NCI-H2029 (cell line): ENCODE data around the gene PTH2.
A peak's percentile ranks its signal among the peaks of the same experiment; 100 is the strongest.
"Not testable (repeated sequence)": the region's sequence is repeated elsewhere in the genome, so short reads cannot be mapped to it uniquely, and the experiment has no call there.

Experiments
- DNase-seq: peaks from one replicate; lab custom pipeline; 2025; lab: John Stamatoyannopoulos, UW

PTH2 gene, protein sequence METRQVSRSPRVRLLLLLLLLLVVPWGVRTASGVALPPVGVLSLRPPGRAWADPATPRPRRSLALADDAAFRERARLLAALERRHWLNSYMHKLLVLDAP

DNA sequence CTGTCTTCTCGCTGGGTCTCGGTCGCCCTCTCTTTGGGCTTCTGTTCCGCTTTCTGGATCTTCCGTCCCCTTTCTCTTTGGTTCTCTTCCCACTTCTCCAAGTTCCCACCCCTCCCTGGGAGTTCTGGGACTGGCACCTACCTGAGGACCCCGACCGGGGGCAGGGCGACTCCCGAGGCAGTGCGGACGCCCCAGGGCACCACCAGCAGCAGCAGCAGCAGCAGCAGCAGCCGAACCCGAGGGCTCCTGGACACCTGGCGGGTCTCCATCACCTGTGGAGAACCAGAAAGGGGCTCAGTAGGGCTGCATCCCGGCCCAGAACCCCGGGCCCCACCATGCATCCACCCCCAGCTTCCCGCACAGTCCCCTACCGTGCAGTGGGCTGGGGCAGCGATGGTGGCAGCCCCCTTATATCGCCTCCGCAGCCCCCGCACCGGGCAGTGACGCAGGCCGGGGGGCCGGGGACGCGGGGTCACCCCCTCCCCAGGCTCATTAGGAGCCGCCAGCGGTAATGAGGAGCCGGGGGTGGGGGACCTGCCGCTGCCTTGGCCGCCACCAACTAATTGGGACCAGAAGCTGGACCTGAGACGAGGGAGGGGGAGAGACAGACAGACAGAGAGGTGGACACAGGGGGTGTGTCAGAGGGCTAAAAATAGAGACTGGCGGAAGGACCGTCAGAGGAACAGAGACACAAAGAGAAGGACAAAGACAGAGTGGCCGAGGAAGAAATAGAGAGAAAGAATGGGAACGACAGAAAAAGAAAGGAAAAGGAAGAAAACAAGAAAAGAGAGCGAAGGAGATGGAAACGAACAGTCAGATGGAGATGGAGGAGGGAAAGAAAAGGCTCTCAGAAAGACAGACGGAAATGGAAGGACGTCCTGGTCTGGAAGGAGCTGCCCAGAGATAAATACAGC, at the start of gene PTH2:
Gene PTH2, minus strand, starts transcription at position 371 of the 914 bp plus-strand sequence. Its CDS starts 102 bp downstream, at position 269.
- DNase-seq = no peak

DNA sequence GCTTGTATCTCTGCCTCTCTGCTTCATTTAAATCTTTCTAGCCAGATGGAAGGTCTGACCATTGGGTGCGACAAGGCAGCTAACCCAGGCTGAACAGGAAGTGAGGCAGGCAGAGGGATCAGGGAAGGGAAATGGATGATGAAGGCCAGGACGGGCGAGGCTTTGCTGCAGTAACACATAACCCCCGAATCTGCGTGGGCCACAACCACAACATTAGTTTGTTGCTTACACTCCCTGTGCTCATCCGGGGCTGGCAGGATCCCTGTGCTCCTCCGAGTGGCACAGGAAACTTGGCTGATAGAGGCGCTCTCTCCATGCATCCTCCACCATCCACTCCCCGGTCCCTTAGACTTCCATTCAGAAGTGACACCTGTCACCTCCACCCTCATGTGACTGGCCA, 49.7 kb upstream of the PTH2 start:
- no peak for DNase-seq

DNA sequence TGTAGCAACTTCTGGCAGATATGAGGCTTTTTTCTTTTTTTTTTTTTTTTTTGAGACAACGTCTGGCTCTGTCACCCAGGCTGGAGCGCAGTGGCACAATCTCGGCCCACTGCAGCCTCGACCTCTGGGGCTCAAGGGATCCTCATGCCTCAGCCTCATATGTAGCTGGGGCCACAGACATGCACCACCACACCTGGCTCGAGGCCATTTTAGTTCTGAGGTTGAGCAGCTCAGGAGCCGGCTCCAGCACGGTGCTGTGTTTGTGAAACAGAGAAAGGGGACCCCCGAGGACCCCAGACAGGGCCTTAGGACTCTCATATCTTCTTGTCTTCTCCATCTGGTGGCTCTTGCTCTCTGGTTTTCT, 47.4 kb upstream of the PTH2 start:
- no peak for DNase-seq

DNA sequence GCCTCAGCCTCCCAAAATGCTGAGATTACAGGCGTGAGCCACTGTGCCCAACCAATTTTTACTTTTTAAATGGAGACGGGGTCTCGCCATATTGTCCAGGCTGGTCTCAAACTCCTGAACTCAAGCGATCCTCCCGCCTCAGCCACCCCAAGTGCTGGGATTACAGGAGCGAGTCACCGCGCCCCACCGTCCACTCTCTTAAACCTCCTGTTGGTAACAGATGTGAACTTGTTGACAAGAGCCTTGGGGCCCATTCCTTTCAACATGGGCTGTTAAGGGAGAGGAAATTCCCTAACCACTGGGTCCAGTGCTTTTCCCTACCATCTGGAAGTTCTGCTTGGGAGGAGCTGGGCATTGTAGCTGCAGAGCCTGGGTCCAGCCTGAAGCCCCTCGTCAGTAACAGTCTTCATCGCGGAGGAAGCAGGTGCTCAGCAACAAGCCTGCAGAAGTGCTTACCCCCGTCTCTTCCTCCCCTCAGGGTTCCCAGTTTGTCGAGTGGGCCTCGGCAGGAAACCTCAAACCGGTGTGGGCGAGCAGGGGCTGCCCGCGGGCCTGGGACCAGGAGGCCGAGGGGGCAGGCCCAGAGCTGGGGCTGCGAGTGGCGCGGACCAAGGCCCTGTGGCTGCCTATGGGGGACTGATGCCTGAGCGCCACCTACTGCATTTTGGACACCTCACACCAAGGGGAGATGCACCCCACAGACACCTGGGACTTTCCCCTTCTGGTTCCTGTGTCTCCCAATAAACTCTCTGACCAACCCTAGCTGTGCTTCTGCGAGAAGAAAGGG, 46.8 kb upstream of the PTH2 start:
- no peak for DNase-seq

DNA sequence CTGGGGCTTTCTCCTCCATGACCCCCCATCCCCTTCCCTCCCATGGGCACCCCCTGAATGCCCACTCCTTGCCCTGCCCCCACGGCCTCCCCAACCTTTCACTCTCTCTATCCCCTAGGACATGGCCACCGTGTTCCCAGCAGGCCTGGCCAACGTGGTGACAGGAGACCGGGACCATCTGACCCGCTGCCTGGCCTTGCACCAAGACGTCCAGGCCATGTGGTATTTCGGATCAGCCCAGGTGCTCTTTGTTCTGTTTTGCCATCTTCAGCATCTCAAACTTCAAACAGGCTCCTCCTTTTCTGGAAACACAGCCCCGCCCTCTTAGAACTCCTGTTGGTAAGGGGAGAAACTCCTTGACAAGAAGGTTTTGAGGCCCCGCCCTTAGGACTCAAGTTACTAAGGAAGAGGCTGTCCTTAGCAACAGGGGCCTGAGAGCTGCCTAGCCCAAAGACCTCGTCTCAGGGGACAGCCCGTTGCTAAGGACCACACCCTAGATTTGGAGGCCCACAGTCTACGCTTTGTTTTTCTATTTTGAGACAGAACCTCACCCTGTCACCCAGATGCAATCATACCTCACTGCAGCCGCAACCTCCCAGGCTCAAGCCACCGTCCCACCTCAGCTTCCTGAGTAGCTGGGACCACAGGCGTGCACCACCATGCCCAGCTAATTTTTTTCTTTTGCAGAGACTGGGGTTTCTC, 45.7 kb upstream of the PTH2 start:
- no peak for DNase-seq

DNA sequence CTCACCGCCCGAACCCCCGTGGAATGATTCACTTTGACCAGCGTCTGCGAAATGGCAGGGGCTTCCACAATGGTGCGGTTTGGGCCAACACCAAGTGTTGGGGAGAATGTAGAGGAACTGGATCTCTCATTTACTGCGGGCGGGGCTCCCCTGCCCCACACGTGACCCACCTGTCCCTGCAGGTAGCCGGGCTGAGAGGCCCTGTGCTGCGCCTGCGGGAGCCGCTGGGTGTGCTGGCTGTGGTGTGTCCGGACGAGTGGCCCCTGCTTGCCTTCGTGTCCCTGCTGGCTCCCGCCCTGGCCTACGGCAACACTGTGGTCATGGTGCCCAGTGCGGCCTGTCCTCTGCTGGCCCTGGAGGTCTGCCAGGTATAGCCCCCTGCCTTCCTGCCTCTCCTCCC, 45.0 kb upstream of the PTH2 start:
- no peak for DNase-seq

DNA sequence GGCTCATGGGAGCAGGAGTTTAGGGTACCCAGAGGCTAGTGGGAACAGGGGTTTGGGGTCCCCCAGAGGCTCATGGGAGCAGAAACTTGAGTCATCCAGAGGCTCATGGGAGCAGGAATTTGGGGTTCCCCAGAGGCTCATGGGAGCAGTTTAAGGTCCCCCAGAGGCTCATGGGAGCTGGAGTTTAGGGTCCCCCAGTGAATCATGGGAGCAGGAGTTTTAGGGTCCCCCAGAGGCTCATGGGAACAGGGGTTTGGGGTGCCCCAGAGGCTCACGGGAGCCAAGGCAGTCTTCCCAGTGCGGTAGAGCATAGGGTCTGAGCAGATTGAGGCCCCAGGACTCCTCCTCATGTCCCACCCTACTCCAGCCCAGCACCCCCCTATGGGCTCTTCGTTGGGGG, 42.1 kb upstream of the PTH2 start:
- no peak for DNase-seq

DNA sequence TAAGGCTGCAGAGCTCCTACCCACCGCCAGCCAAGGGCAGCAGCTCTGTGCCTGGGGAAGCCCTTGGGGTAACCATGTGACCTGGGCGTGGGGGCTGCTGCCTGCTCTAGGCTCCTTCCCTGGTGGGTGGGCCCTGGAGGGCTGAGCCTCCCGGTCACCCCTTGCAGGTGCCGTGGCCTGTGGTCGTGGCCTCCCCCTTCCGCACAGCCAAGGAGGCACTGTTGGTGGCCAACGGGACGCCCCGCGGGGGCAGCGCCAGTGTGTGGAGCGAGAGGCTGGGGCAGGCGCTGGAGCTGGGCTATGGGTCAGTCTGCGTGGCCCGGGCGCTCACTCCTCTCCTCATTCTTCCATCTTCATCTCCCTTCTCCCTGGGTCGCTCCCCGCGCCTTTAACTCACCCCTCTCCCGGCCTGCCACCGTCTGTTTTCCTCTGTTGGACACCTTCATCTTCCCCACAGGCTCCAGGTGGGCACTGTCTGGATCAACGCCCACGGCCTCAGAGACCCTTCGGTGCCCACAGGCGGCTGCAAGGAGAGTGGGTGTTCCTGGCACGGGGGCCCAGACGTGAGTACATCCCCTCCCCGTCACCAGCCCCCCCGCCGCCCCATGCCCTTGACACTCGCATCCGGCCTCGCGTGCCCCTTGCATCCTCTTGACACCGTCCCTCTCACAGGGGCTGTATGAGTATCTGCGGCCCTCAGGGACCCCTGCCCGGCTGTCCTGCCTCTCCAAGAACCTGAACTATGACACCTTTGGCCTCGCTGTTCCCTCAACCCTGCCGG, 40.9 kb upstream of the PTH2 start:
- no peak for DNase-seq

DNA sequence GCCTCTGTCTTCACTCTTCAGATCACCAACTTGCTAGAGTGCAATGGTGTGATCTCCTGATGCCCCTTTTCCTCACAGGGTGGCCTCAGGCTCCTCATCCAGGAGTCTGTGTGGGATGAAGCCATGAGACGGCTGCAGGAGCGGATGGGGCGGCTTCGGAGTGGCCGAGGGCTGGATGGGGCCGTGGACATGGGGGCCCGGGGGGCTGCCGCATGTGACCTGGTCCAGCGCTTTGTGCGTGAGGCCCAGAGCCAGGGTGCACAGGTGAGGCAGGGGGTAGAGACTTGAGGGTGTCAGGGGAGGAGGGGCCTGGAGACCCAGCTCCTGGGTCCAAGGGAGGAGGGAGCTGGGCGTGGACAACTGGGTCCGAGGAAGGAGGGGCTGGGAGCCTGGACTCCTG, 39.3 kb upstream of the PTH2 start:
- no peak for DNase-seq

DNA sequence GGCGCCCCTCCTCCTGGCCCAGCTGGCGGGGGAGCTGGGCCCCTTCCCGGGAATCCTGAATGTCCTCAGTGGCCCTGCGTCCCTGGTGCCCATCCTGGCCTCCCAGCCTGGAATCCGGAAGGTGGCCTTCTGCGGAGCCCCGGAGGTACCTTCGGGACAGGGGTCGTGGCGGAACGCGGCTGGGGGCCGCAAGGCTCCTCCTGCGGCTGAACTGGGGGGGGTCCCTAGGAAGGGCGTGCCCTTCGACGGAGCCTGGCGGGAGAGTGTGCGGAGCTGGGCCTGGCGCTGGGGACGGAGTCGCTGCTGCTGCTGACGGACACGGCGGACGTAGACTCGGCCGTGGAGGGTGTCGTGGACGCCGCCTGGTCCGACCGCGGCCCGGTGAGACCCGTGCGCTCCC, 38.4 kb upstream of the PTH2 start:
- DNase-seq = no peak

DNA sequence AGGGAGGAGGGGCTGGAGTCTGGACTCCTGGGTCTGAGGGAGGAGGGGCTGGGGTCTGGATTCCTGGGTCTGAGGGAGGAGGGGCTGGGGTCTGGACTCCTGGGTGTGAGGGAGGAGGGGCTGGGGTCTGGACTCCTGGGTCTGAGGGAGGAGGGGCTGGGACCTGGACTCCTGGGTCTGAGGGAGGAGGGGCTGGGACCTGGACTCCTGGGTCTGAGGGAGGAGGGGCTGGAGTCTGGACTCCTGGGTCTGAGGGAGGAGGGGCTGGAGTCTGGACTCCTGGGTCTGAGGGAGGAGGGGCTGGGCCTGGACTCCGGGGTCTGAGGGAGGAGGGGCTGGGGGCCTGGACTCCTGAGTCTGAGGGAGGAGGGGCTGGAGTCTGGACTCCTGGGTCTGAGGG, 37.9 kb upstream of the PTH2 start:
- DNase-seq = not testable (repeated sequence)

DNA sequence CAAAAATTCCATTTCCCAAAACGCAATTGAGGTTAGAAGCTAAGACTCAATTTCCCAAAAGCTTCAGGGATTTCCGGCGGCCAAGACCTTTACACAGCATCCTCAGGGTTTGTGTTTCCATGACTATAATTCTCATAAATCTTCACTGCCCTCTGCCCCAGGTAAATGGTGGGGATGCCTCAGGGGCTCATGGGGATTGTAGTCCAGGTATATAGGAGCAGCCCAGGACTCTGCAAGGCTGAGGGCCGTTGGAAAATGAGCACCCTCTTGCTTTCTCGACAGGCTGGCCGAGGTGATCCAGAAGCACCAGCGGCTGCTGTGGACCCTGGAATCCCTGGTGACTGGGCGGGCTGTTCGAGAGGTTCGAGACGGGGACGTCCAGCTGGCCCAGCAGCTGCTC, 36.1 kb upstream of the PTH2 start:
- no peak for DNase-seq

DNA sequence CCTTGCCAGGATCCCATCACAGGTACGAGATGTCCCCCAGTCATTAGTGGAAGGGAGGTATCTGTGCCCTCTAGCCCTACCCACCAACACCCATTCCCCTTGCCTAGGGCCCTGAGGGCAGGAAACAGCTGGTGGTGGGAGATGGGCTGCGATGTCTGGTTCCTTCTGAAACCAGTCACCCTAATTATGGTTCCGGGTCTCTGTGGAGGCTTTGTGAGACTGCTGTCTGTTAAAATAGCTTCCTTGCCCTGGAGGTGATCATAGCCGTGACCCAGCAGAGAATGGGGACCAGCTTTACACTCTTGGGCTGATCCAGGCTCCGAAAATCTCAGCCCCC, 35.3 kb upstream of the PTH2 start:
- no peak for DNase-seq

DNA sequence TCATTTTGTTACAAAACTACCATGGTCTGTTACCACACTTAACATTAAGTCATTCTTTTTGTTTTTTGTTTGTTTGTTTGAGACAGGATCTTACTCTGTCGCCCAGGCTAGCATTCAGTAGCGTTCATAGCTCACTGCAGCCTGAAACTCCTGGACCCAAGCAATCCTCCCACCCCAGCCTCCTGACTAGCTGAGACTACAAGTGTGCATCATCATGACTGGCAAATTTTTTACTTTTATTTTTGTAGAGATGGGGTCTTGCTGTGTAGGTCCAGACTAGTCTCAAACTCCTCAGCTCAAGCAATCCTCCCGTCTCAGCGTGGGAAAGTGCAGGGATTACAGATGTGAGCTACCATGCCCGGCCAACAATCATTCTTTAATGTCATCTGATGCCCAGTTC, 33.1 kb upstream of the PTH2 start:
- DNase-seq = no peak

DNA sequence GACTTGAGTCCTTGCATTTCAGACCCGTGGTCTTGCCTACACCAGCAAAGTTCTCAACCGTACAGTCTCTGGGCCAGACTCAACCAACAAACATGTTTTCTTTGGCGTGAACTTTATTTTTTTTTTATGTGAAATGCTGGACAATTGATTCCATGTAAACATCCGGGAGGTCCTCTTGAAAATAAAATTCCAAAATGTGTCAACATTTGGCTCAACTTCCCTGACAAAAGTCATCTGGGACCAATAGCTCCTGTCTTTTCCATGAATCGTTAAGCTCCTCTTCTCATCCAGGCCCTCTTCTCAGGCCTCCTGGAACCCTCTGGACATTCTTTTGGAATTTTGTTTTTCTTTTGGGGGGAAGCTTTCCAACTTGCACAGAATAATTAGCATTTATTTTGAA, 32.5 kb upstream of the PTH2 start:
- no peak for DNase-seq

DNA sequence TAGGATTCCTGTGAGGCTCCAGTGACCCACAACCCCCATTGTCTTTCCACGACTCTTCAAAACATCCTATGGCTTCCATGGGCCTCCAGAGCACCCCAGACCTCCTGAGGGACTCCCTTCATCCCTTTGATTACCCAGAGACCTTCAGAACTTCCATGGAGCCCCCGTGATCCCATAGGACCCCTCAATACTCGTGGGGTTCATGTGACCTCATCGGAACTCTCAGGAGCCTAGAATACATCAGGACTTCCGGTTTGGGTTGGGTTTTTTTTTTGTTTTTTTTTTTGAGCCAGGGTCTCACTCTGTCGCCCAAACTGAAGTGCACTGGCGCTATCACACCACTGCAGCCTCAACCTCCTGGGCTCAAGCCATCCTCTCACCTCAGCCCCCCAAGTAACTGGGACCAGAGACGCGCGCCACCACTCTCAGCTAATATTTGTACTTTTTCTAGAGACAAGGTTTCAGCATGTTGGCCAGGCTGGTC, 30.6 kb upstream of the PTH2 start:
- DNase-seq = no peak

DNA sequence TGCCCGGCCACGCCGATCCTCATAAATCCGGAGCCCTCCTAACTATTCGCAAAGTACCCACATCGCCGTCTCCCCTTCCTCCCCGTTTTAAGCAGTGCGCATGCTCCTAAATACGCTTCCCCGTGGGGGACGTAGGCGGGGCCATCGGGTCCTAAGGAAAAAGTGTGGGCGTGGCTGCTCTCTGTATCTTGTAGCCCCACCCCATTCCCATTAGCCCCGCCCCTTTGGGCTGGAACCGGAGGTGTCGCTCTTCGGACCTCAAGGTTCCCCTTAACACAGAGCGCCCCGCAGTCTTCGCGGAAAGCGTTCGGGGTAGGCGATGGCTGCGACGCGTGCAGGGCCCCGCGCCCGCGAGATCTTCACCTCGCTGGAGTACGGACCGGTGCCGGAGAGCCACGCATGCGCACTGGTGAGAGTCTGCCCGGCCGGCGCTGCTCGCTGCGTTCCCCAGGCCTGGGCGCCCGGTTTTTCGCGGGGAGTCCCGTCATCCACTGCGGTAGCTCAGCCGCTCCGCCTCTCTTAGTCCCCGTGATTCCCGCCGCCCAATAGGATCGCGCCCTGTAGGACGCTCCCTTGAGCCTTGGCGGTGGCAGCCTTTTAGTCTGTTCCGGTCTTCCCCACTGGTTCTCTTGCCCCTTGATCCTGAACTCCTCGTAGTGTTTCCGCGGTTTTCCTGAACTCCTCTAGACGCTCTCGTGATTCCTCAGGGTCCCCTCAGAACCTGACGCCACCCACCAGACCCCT, 29.9 kb upstream of the PTH2 start, which contains the start of gene ALDH16A1:
Gene ALDH16A1, plus strand, starts transcription at position 213 of the 744 bp plus-strand sequence. Its CDS starts 107 bp downstream, at position 320.
- peak; percentile 97 for DNase-seq

DNA sequence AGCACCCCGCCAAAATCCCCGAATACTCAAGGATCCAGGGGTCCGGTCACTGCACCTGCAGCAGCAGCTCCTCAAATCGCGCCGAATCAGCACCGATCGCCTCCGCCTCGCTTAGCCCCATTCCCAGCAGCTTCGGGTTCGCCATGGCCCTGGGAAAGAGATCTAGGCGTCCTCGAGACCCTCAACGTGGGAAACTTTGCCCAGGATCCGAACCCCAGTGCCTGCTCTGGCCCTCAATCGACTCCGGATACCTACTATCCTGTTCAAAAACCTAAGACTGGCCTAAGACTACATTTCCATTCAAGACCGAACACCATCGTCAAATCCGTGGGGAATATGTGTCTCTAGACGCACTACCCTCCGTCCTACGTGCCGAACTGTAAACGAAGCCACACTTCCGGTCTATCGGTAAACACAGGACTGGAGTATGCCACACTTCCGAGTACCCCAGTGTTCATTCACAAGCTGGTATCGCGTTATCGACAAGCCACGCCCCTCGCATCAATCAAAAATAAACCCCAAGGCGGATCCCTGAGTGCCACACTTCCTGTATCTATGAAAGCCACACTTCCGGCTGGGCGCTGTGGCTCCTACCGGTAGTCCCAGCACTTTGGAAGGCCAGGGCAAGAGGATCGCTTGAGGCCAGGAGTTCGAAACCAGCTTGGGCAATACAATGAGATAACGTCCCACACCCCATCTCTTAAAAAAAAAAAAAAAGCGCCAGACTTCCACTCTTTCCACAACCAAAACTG, 28.4 kb upstream of the PTH2 start, which contains the start of gene PIH1D1:
Gene PIH1D1, minus strand, starts transcription at position 385 of the 752 bp plus-strand sequence. Its CDS starts 240 bp downstream, at position 145.
- peak; percentile 99 for DNase-seq

DNA sequence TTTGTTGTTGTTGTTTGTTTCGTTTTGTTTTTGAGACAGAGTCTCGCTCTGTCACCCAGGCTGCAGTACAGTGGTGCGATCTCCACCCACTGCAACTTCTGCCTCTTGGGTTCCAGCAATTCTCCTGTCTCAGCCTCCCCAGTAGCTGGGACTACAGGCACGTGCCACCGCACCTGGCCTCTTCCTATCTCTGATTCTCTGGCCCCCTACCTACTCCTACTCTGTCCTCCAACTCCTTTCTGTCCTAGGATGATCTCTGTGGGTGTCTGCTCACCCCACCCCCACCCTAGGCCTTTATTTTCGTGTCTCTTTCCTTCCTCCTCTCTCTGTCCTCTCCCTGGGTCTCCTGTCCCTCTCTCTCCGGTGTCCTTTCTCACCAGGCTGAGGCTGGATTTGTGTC, 27.2 kb upstream of the PTH2 start:
- no peak for DNase-seq

DNA sequence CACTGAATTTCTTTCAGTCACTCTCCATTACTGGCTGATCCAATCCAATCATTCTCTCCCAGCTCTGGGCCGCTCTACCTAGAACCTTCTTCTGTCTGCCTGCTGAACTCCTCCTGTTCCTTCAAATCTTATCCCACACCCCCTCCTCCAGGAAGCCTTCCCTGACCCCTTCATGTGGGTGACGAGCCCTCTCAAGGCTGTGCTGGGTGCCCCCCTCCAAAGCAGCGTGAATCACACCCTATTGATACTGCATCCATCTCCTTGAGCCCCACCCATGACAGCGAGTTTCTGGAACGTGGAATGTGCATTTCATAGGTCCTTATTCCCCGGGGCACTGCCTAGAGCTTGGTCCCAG, 25.2 kb upstream of the PTH2 start:
- no peak for DNase-seq
